ENCODE measurements around the gene IL15.
A peak's percentile ranks its signal among the peaks of the same experiment; 100 is the strongest.
"Not testable (repeated sequence)": the region's sequence is repeated elsewhere in the genome, so short reads cannot be mapped to it uniquely, and the experiment has no call there.

Gene IL15

DNA sequence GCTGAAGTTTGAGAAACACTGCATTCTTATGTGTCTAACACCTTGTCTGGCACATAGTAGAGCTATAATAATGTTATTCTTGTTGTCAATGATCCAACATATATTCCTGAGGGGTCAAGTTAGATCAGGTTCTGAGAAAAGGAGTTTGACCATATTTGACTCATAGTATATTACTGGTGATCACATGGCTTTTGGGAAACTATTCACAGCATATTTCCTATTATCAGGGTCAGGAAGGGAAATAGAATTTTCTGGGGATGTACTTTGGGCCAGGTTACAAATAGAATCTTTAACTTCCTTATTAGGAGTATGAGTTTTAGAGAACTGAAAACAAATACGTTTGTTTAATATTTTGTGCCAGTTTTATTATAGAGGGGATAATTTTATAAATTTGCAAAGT is 11.6 kb downstream of the IL15 start:
- DNase-seq, result no peak

DNA sequence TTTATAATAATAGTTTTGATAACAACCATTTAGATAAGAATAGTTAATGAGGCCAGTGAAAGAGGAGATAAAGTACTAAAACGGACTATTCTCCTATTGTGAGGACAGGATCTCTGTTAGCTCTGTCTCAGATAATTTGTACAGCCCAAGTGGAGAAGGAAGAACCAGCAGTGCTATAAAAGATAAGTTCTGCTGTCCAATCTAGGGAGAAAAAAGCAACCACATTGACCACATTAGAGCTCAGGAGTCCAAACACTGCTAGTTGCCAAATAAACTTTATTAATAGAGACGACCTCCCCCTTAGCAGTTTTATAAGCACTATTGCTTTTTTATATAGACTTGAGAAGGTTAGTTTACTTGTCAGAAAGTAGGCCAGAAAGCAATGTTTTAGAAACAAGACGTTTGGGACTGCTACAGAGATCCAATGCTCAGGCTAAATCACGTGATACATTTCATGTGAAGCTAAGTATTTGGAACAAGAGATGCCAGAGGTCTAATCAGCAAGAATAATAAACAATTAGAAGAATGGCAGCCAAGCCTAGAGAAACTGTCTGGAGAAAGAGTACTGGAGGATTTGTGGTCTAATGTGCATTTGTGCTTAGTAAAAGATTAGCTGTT is 15.9 kb downstream of the IL15 start:
- DNase-seq, result no peak

DNA sequence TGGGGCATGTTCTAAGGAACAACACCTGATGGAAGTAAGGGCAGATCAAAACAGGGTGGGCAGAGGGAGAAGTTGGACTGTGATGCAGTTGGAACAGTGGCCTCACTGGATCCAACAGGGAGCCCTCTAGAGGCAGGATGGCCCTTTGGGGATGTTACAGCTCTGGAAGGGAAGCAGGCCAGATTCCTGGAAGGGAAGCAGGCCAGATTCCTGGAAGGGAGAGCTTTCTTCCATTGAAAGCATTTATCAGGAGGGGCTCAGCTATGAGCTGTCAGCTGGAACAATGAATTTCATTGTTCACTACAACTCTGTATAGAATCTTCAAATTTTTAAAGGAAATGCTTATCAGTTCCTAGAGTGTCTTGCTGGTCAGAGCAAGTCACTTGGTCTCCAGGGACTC is 17.7 kb downstream of the IL15 start:
- DNase-seq, result peak; percentile 29

DNA sequence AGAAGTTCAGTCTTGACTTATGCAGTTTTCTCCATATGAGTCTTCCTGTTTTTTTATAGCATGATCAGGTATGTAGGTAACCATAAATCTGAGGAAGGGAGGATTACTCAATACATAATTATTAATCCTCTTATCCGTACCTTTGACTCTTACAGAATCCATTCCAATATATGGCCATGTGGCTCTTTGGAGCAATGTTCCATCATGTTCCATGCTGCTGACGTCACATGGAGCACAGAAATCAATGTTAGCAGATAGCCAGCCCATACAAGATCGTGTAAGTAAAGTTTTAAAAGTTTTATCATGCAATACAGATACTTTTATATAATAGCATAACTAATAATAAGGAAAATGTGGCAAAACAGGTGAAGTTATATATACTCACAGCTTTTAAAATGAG is 19.6 kb downstream of the IL15 start:
- no peak for DNase-seq

DNA sequence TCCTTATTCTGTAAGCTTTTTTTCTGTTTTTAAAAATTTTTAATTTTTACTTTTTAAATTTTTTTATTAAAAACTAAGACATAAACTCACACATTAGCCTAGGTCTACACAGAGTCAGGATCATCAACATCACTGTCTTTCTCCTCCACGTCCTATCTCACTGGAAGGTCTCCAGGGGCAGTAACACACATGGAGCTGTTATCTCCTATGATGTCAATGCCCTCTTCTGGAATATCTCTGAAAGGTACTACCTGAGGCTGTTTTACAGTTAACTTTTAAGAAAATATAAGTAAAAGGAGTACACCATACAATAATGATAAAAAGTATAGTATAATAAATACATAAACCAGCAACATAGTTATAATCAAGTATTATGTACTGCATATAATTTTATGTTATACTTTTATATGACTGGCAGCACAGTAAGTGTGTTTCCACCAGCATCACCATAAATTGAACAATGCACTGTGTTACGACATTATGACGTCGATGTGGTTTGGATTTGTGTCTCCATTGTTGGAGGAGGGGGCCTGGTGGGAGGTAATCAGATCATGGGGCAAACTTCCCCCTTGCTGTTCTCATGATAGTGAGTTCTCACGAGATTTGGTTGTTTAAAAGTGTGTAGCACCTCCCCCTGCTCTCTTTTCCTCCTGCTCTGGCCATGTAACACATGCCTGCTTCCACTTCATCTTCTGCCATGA is 21.3 kb downstream of the IL15 start:
- no peak for DNase-seq

DNA sequence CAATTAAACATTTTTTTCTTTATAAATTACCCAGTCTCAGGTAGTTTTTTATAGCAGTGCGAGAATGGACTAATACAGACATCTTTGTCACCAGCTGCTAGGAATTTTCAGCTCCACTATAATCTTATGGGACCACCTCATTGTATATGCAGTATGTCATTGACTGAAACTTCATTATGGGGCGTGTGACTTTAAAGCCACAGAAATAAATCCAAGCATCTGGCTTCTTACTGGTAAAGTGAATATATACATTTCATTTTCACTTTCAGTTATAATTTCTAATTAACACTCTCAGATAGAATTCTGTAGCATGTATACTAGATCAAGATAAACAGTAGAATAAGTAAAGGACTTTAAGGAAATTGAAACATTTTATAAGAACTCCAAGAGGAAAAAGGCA is 21.9 kb downstream of the IL15 start:
- no peak for DNase-seq

DNA sequence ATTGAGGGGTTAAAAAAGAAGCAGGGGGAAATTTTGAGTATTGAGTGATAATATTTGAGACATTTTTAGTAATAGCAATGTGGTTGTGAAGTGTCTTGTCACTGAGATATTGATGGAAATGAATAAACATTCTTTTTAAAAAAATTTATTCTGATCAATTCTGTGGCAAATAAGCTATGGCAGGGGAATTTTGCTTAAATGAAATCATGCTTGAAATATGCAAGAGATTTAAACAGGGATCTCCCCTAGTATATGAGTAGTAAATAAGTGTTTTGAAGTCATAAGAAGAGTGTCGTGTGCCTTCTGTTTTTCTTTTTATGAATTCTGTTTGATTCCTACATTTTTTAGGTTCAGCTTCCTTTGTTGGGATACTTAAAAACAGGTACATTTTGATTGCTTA is 23.2 kb downstream of the IL15 start:
- DNase-seq, result no peak

DNA sequence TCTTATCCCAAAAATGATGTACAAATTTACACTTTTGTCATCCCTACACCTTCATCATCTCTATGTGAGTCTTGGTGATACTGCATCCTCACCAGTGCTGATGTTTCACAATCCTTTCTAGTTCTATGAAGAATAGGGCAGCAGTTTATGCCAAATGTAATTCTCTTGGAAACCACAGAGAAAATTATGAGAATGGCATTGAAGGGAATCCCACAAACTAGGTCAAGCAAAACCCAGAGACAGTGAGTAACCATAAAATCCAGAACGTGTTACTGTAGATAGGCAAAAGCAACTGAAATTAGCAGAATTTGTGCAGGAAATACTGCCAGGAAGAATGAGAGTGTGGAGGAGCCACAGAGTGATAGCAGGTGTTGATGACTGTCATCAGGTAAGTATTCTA is 24.5 kb downstream of the IL15 start:
- DNase-seq, result no peak

DNA sequence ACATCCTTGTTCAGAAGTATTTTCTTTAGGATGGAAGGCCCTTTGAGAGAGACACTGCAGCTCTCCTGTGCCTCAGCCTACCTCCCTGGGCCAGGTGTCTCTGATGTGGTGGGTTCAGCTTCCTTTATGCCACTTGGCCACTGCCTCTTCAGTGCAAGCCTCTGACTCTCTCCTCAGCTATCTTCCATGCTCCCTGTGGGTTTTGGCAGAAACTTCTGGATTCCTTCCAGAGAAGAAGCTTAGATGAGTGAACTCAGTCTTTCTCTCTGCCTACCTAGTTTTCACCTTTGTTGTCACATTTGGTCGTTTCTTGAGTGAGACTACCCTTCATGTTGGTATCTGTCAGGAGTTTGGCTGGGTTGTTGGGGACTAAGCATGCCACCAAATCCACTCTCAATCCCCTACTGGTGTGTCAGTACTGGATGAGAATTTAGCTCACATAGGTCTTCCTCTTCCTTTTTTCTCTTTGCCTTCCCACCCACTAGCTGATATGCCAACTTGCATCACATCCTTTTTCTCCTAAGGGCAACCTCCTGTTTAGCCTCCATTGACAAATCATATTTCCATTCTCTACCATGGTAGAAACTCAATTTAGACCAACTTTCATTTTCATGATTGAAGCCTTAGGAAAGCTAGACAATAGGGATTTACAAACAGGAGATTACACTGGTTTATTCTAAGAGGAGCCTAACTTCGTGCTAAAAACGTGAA is 32.0 kb downstream of the IL15 start:
- no peak for DNase-seq

DNA sequence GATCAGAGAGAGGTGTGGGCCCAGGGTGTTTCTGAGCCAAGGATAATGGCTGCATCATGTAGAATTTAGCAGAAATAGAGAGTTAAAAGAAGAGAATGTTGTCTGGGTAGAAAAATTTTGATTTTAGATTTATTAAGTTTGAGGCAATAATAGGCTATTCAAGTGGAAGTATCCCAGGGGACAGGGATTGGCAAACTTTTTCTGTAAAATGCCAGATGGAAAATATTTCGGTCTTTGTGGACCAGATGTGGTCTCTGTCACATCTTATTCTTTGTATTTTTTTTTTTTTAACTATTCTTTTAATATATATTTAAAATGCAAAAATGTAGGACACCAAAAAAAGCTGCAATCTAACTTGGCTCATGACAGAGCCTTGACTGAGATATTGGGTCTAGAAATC is 33.1 kb downstream of the IL15 start:
- DNase-seq, result no peak

DNA sequence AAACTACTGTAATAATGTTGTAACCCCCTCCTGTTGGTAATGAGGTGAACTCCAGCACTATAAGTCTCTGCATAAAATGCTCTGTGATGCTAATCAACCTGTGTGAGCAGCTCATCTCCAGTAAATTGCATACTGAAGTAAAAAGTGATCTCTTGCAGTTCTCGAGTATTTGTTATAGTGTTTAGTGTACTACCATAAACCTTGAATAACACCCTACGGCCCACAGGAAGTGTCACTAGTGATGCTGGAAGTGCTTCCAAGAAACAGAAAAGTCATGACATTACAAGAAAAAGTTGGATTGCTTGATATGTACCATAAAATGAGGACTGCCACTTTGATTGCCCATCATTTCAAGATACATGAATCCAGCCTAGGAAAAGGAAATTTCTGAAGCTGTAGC is 39.0 kb downstream of the IL15 start:
- no peak for DNase-seq

DNA sequence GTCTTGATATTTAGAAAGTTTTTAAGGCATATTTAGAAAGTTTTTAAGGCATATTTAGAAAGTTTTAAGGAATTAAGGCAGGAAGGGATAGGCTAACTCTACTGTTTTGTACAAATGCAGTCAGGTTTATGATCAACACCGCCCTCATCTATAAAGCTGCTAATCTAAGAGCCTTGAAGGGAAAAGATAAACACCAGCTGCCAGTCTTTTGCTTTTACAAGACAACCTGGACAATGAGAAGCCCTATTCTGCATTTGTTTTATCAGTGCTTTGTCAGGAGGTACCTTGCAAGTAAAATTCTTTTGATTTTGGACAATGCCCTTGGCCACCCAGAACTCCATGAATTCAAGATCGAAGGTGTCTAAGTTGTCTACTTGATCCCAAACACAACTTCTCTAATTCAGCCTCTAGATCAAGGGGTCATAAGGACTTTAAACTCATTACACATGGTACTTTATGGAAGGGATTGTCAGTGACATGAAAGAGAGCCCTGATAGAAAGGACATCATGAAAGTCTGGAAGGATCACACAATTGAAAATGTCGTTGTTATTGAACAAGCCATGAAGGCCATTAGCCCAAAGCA is 39.8 kb downstream of the IL15 start:
- DNase-seq, result no peak

DNA sequence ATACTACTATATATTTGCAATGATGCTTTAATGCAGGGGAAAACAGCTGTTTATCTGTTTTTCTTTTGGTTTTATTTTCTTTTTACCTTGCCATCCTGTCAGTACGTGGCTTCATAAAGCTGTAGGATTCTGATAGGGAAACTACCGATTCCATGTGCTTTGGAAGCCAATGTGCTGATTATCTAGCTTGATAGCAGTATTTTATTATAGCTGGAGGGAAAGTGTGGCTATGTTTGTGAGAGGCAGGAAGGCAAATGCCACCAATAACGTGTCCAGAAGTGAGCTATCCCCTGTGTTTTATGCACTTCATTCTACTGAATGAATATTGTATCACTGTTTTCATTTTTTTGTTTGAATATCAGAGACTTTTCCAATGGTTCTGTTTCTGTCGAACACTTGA is 43.7 kb downstream of the IL15 start:
- no peak for DNase-seq

DNA sequence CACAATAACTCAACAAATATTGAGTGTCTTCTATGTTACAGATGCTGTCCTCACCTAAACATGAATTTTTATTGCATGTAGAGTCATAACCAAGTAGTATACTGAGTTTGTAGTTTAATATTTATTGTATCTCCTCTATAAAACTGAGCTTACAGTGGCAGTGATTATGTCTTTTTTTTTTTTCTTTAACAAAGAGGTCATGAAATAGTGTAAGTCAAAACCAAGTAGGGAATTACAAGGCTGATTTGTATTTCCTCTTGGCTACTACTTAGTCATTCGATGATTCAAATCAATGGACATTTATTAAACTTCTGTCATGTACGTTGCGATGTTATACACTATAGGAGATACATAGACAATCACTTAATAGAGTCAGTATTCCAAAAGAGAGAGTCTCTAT is 48.4 kb downstream of the IL15 start:
- no peak for DNase-seq

DNA sequence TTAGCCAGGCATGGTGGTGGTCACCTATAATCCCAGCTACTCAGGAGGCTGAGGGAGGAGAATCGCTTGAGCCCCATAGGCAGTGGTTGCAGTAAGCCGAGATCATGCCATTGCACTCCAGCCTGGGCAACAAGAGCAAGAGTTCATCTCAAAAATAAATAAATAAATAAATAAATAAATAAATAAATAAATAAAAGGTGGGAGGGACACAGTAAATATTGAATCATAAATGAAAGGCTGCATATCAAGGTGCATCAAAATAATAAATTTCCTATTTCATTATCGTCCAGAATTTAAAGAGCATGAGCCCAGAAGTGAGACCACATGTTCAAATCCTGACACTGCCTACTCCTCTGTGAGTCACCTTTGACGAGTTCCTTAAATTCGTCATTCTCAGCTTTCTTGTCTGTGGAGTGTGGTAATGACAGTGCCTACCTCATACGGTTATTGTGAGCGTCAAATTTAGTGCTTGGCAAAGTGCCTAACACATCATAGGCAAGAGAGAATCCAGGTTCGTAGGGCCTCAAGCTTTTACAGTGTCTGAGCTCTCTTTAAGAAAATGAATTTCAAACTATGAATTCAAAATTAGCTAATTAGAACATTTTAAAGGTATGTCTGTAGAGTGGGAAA is 49.9 kb downstream of the IL15 start:
- DNase-seq, result no peak

DNA sequence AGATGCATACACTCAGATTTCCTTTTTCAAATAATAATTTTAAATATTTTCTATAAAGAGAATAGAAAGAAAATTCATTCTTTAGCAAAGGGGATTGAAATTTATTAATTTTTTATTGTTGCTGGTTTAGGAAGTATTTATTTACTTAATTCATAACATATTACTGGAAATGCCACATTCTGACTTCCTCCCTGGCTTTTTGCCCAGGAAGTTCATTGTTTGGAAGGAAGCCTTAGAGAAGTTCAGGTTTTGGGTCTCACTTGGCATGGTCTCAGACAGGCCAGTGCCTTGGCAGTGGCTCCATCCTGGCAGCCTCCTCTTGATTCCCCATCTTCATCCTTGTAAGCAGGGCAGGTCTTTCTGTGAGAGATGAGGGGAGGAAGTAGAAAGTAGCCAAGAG is 50.5 kb downstream of the IL15 start:
- DNase-seq, result no peak

DNA sequence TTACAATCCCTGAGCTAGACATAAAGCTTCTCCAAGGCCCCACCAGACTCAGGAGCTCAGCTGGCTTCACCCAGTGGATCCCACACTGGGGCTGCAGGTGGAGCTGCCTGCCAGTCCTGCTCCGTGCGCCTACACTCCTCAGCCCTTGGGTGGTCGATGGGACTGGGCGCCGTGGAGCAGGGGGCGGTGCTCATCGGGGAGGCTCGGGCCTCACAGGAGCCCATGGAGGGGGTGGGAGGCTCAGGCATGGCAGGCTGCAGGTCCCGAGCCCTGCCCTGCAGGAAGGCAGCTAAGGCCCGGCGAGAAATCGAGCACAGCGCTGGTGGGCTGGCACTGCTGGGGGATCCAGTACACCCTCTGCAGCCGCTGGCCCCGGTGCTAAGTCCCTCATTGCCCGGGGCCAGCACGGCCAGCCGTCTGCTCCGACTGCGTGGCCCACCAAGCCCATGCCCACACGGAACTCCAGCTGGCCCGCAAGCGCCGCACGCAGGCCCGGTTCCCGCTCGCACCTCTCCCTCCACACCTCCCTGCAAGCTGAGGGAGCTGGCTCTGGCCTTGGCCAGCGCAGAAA is 53.4 kb downstream of the IL15 start:
- DNase-seq, result not testable (repeated sequence)

DNA sequence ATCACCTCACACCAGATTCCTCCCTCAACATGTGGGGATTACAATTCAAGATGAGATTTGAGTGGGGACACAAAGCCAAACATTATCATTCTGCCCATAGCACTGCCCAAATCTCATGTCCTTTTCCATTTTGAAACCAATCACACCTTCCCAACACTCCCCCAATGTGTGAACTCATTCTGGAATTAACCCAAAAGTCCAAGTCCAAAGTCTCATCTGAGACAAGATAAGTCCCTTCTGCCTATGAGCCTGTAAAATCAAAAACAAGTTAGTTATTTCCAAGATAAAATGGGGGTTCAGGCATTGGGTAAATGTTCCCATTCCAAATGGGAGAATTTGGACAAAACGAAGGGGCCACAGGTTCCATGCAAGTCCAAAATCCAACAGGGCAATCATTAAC is 54.9 kb downstream of the IL15 start:
- DNase-seq, result not testable (repeated sequence)

DNA sequence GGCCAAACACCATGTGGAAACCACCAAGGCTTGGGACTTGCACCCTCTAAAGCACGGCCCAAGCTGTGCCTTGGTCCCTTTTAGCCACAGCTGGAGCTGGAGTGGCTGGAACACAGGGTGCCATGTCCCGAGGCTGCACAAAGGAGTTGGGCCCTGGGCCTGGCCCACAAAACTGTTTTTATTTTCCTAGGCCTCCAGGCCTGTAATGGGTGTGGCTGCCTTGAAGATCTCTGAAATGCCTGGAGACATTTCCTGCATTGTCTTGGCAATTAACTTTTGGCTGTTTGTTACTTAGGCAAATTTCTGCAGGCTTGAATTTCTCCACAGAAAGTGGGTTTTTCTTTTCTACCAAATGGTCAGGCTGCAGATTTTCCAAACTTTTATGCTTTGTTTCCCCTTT is 55.7 kb downstream of the IL15 start:
- no peak for DNase-seq

DNA sequence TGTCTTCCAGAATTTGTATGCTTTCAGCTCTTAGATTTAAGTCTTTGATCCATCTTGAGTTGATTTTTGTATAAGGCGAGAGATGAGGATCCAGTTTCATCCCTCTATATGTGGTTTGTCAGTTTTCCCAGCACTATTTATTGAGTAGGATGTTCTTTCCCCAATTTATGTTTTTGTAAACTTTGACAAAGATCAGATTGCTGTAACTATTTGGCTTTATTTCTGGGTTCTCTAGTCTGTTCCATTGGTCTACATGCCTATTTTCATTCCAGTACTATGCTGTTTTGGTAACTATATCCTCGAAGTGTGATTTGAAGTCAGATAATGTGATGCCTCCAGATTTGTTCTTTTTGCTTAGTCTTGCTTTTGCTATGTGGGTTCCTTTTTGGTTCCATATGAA is 60.7 kb downstream of the IL15 start:
- DNase-seq, result no peak

DNA sequence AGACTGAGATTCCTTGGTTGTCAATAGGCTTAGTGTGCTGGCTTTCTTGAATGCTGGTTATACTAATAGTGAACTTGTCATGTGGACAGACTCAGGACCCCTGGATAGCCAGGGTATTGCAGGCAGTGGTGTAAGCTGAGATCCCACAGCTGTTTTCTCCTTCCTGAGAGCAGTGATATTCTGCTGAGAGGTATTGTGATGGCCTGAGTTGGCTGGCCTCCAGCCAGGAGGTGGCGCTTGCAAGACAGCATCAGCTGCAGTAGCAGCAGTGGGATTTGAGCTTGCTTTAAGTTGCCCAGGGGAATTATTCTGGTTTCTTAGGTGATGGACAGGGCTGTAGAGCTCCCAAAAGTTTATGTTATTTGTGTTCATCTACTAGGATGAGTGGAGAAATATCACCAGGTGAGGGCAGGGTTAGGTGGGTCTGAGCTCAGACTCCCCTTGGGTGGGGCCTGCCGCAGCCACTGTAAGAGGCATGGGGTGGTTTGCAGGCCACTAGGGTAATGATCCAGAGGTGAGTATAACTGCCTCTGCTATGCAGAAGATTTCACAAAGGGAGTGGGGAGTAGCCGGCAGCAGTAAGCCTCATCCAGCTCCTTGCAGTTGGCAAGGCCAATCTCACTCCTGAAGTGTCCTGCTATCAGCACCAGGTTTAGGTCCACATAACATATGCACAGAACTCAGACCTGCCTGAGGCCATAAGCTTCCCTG is 66.2 kb downstream of the IL15 start:
- no peak for DNase-seq

DNA sequence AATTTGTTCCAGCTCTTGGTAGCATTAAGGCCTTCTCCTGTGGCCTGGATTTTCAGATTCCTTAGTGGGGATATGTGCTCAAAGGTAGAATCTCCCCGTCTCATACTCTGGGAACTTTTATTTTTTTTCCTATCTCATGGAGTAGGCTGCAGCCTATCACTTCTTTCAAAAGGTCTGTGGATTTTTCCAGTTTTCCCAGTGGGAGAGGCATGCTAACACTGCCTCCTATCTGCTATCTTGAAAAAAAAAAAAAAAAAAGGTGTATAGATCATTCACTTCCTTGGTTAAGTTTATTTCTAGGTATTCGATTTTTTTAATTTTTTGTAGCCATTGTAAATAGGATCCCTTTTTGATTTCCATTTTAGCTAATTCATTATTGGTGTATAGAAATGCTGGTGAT is 67.1 kb downstream of the IL15 start:
- DNase-seq, result no peak
